Colonic mucosa (tissue), 4 donors: ENCODE measurements around the gene ROMO1. TPM values are rescaled to one million over a fixed set of nuclear protein-coding genes. Genes with fewer than 3 reads are reported as not detected.

Experiments
- DNase-seq: peaks from one replicate; pipeline ENCODE4 v3.0.0-alpha.2; 2020
- H3K27ac ChIP-seq: fragments of 200-600 bp; one replicate; pipeline ENCODE4 v1.8.0; 2021
- H3K27me3 ChIP-seq: fragments of 200-600 bp; one replicate; pipeline ENCODE4 v1.8.0; 2021
- H3K36me3 ChIP-seq: fragments of 200-600 bp; one replicate; pipeline ENCODE4 v1.8.0; 2021
- H3K4me1 ChIP-seq: fragments of 200-600 bp; one replicate; pipeline ENCODE4 v1.8.0; 2021; ENCODE audit warnings: mild to moderate bottlenecking
- H3K4me3 ChIP-seq: fragments of 200-600 bp; one replicate; pipeline ENCODE4 v1.8.0; 2021
- H3K9ac ChIP-seq, 2 donors: one replicate each; pipeline ENCODE4 v1.7.0; 2013; ENCODE audit warnings: control low read depth in 2 of 2, low read depth in 2 of 2, low read length in 2 of 2
- H3K9me3 ChIP-seq: fragments of 200-600 bp; one replicate; pipeline ENCODE4 v1.8.0; 2021
- intact Hi-C: fragments of 100-400 bp; cut with DNase I; formaldehyde crosslinking; loops from one replicate; pipeline ENCODE4 v1.14.1; 2022
- total RNA-seq, 2 donors: library from RNA; stranded (reverse); fragmentation: NEBNext Ultra II Directional in 1 of 2; extraction: Animal tissue kit (Norgen Biotek cat#: 25700) in 1 of 2; gene quantifications; one replicate each; pipeline ENCODE4 v1.2.1, GENCODE V29; 2021
- TF ChIP-seq, protein P1 (sequence below): fragments of 200-600 bp; IDR thresholded peaks from one replicate; pipeline ENCODE4 v1.8.0; 2022; ENCODE audit warnings: antibody characterized with exemption, mild to moderate bottlenecking
- donor health status: healthy.
- donor health status: DM: no; HTN: no; CAD: no.
- donor health status: DM: no; HTN: no; CAD: no.

The ROMO1 gene
- total RNA-seq, 2 donors from 2014 or later, result 189 to 268 TPM

GRCh38 chr20:35653893-35654292 lies 45.3 kb upstream of the ROMO1 start:
- intact Hi-C loops, result no loop called here
- Histone ChIP-seq H3K4me1 (no peaks in the 10 kb centered on the region), H3K36me3 (peaks cover 14% of the 10 kb centered on the region), H3K27ac (no peak overlapping the region), H3K9ac (no peak overlapping the region), H3K9me3 (no peaks in the 10 kb centered on the region), H3K4me3 (no peak overlapping the region), H3K27me3 (no peaks in the 10 kb centered on the region)
- DNase-seq, result no peak
- TF ChIP-seq, protein P1, sequence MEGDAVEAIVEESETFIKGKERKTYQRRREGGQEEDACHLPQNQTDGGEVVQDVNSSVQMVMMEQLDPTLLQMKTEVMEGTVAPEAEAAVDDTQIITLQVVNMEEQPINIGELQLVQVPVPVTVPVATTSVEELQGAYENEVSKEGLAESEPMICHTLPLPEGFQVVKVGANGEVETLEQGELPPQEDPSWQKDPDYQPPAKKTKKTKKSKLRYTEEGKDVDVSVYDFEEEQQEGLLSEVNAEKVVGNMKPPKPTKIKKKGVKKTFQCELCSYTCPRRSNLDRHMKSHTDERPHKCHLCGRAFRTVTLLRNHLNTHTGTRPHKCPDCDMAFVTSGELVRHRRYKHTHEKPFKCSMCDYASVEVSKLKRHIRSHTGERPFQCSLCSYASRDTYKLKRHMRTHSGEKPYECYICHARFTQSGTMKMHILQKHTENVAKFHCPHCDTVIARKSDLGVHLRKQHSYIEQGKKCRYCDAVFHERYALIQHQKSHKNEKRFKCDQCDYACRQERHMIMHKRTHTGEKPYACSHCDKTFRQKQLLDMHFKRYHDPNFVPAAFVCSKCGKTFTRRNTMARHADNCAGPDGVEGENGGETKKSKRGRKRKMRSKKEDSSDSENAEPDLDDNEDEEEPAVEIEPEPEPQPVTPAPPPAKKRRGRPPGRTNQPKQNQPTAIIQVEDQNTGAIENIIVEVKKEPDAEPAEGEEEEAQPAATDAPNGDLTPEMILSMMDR, result no peak

DNA sequence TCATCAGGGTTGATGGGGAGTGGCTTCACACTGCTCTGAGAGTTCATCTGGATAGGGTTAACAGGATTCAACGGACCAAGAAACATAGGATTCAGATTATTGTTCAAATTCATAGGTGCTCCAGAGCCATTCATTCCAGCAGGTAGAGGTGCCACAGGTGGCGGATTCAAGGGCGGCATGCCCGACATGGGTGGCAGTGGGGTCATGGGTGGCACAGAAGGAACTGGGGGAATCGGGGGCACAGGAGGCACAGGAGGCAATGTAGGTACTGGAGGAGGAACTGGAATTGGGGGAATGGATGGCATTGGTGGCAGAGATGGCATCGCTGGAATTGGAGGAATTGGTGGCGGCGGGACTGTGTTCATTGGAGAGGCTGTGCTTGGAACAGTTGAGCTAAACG lies 44.8 kb upstream of the ROMO1 start:
- no peak overlapping the region for H3K9ac ChIP-seq
- H3K27ac ChIP-seq, result no peak overlapping the region
- H3K9me3 ChIP-seq, result no peaks in the 10 kb centered on the region
- peaks cover 14% of the 10 kb centered on the region for H3K36me3 ChIP-seq
- no peaks in the 10 kb centered on the region for H3K27me3 ChIP-seq
- no peak for DNase-seq
- H3K4me1 ChIP-seq, result no peaks in the 10 kb centered on the region
- TF ChIP-seq, protein P1, result no peak
- H3K4me3 ChIP-seq, result no peak overlapping the region
- intact Hi-C loops, result no loop called here

DNA sequence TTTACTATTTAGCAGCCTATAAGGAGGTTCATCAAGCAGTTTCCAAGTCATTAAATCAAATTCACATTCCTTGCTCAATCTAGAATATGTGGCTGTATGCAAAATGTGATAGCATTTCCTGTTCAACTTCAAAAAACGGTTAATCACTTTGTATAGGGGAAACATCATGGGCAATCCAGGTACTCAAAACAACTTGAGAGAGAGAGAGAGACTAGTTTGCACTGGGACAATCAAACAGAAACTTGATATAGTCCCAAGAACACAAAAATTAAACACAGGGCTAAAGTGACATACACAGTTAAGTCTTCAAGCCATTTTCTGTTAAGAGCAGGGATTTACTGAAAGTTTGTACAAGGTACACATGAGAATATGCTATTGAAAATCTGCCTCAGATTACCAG lies 41.9 kb upstream of the ROMO1 start:
- Histone ChIP-seq H3K4me3 (no peak overlapping the region), H3K4me1 (peaks cover 3% of the 10 kb centered on the region), H3K27me3 (no peaks in the 10 kb centered on the region), H3K9ac (no peak overlapping the region), H3K27ac (no peak overlapping the region), H3K9me3 (no peaks in the 10 kb centered on the region), H3K36me3 (peaks cover 14% of the 10 kb centered on the region)
- DNase-seq, result no peak
- TF ChIP-seq, protein P1, result no peak
- intact Hi-C loops, result no loop called here

GRCh38 chr20:35660122-35660937 lies 38.9 kb upstream of the ROMO1 start:
- no peak for DNase-seq
- no peaks in the 10 kb centered on the region for H3K36me3 ChIP-seq
- no peak overlapping the region for H3K4me3 ChIP-seq
- H3K4me1 ChIP-seq, result peaks cover 11% of the 10 kb centered on the region
- no peak overlapping the region for H3K27ac ChIP-seq
- TF ChIP-seq, protein P1, result no peak
- H3K9ac ChIP-seq, result no peak overlapping the region
- intact Hi-C loops, result loop anchor here (5.0 kb wide), 1 partner anchor 43 kb away; the partner anchor contains the start of gene SPAG4
- H3K9me3 ChIP-seq, result no peaks in the 10 kb centered on the region
- H3K27me3 ChIP-seq, result no peaks in the 10 kb centered on the region

DNA sequence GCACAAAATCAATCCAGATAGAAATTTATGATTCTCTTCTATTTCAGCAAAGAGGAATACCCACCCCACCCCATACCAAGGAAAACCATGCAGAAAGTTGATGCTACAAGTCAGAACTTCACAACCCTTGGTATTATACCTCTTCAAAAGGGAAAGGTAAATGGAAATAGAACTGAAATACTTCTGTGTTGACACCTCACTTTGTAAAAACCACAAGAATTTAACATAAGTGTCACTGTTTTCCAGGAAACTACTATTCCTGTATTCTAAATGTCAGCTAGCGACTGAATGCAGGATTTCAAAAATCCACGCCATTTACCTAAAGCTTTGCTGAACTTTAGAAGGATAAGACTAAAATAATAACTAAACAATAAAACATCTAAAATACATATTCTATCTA lies 38.2 kb upstream of the ROMO1 start:
- no peak overlapping the region for H3K4me3 ChIP-seq
- no peak overlapping the region for H3K27ac ChIP-seq
- intact Hi-C loops, result loop anchor here (5.0 kb wide), 1 partner anchor 44 kb away; the partner anchor contains the start of gene SPAG4
- H3K9me3 ChIP-seq, result no peaks in the 10 kb centered on the region
- TF ChIP-seq, protein P1, result no peak
- H3K36me3 ChIP-seq, result no peaks in the 10 kb centered on the region
- DNase-seq, result no peak
- peaks cover 11% of the 10 kb centered on the region for H3K4me1 ChIP-seq
- H3K27me3 ChIP-seq, result no peaks in the 10 kb centered on the region
- H3K9ac ChIP-seq, result no peak overlapping the region
